Brain microvascular endothelial cell (primary cell): ENCODE results near the gene SSBP3.

Source experiments
- DNase-seq: peaks from one replicate; pipeline ENCODE4 v3.0.0-alpha.2; 2020
- H3K27ac ChIP-seq: fragments of 250-450 bp; sonication (Bioruptor Pico); 2 replicates; pipeline ENCODE4 v1.5.1; 2020; ENCODE audit warnings: mild to moderate bottlenecking, moderate library complexity
- H3K27me3 ChIP-seq: fragments of 250-450 bp; sonication (Bioruptor Pico); replicated peaks from 2 replicates; pipeline ENCODE4 v1.5.1; 2020; ENCODE audit warnings: mild to moderate bottlenecking
- H3K36me3 ChIP-seq: fragments of 250-450 bp; sonication (Bioruptor Pico); replicated peaks from 2 replicates; pipeline ENCODE4 v1.5.1; 2020; ENCODE audit warnings: mild to moderate bottlenecking
- H3K4me3 ChIP-seq: 2 replicates; pipeline ENCODE4 v1.5.1; 2011; ENCODE audit warnings: low read depth, mild to moderate bottlenecking, control low read depth, low read length, moderate library complexity
- CTCF ChIP-seq: IDR thresholded peaks from 2 replicates; pipeline ENCODE4 v1.5.1; 2011; ENCODE audit warnings: low read depth, mild to moderate bottlenecking, moderate library complexity, low read length, control low read depth, inconsistent platforms; ENCODE audit errors: missing control alignments
- in situ Hi-C: cut with HindIII; loops from 2 replicates; pipeline ENCODE4 v1.10.0; 2017; ENCODE audit warnings: low sequenced_read_pairs, low pct_ligation_motif_present

Gene SSBP3

GRCh38 chr1:54371038-54371941 is 34.9 kb downstream of the SSBP3 start:
- in situ Hi-C loops = no loop called here
- no peak for DNase-seq
- H3K27me3 ChIP-seq = no peaks in the 10 kb centered on the region
- no peaks in the 10 kb centered on the region for H3K36me3 ChIP-seq
- no peak for TF ChIP-seq CTCF
- no peak overlapping the region for H3K4me3 ChIP-seq
- no peak overlapping the region for H3K27ac ChIP-seq

GRCh38 chr1:54370287-54370989 is 35.8 kb downstream of the SSBP3 start:
- in situ Hi-C loops = no loop called here
- Histone ChIP-seq H3K27me3 (no peaks in the 10 kb centered on the region), H3K27ac (no peak overlapping the region), H3K36me3 (no peaks in the 10 kb centered on the region), H3K4me3 (no peak overlapping the region)
- TF ChIP-seq CTCF = no peak
- no peak for DNase-seq

- in situ Hi-C loops = no loop called here
- H3K27ac ChIP-seq = no peak overlapping the region
- H3K27me3 ChIP-seq = no peaks in the 10 kb centered on the region
- TF ChIP-seq CTCF = no peak
- no peak for DNase-seq
- H3K4me3 ChIP-seq = no peak overlapping the region
- no peaks in the 10 kb centered on the region for H3K36me3 ChIP-seq
Observed at GRCh38 chr1:54367613-54368012, 38.6 kb downstream of the SSBP3 start.

- H3K36me3 ChIP-seq = no peaks in the 10 kb centered on the region
- H3K27me3 ChIP-seq = no peaks in the 10 kb centered on the region
- in situ Hi-C loops = no loop called here
- no peak overlapping the region for H3K4me3 ChIP-seq
- TF ChIP-seq CTCF = no peak
- no peak overlapping the region for H3K27ac ChIP-seq
- DNase-seq = no peak
Observed at GRCh38 chr1:54365847-54366246, 40.3 kb downstream of the SSBP3 start.

GRCh38 chr1:54365398-54365797 is 40.8 kb downstream of the SSBP3 start:
- DNase-seq = no peak
- no peak overlapping the region for H3K27ac ChIP-seq
- no peak overlapping the region for H3K4me3 ChIP-seq
- no peaks in the 10 kb centered on the region for H3K27me3 ChIP-seq
- TF ChIP-seq CTCF = no peak
- in situ Hi-C loops = no loop called here
- H3K36me3 ChIP-seq = no peaks in the 10 kb centered on the region
